Kidney (tissue), 14 donors: ENCODE data around the gene SMIM35. TPM values are rescaled to one million over a fixed set of nuclear protein-coding genes. Genes with fewer than 3 reads are reported as not detected.
A peak's percentile ranks its signal among the peaks of the same experiment; 100 is the strongest.

Experiments
- DNase-seq, 5 donors: peaks; one replicate each; pipeline ENCODE4 v3.0.0-alpha.2; 2013 to 2020
- FAIRE-seq: peaks from 2 replicates; lab custom pipeline; 2012; peaks lifted over from hg19 to GRCh38; lab: Jason Lieb, UNC
- H3K27ac ChIP-seq, 2 donors: one replicate each; pipeline ENCODE4 v1.7.0; 2013; ENCODE audit warnings: low read depth in 2 of 2, low read length in 2 of 2, inconsistent platforms in 1 of 2
- H3K27me3 ChIP-seq: one replicate; pipeline ENCODE4 v1.7.1; 2013; ENCODE audit warnings: low read length, inconsistent platforms; ENCODE audit not compliant: control insufficient read depth, insufficient read depth
- H3K36me3 ChIP-seq, 3 donors: one replicate each; pipeline versions ENCODE4 v1.7.0 to v1.7.1; 2013; ENCODE audit warnings: low read length in 3 of 3, control low read depth in 1 of 3, inconsistent platforms in 1 of 3; ENCODE audit not compliant: insufficient read depth in 3 of 3, control insufficient read depth in 2 of 3
- H3K4me1 ChIP-seq, 3 donors: one replicate each; pipeline versions ENCODE4 v1.7.0 to v1.7.1; 2013; ENCODE audit warnings: low read length in 3 of 3, inconsistent platforms in 1 of 3, low read depth in 1 of 3; ENCODE audit not compliant: control insufficient read depth in 2 of 3, insufficient read depth in 2 of 3
- H3K4me3 ChIP-seq, 3 donors: one replicate each; pipeline versions ENCODE4 v1.7.0 to v1.8.1; 2013; ENCODE audit warnings: low read length in 3 of 3, control low read depth in 1 of 3, inconsistent platforms in 1 of 3
- H3K9ac ChIP-seq, 3 donors: one replicate each; pipeline versions ENCODE4 v1.7.0 to v1.7.1; 2013; ENCODE audit warnings: low read length in 3 of 3, control low read depth in 1 of 3, inconsistent platforms in 1 of 3
- H3K9me3 ChIP-seq, 3 donors: one replicate each; pipeline versions ENCODE4 v1.7.0 to v1.7.1; 2013; ENCODE audit warnings: low read length in 3 of 3, control low read depth in 1 of 3, inconsistent platforms in 1 of 3; ENCODE audit not compliant: control insufficient read depth in 2 of 3, insufficient read depth in 1 of 3
- intact Hi-C: fragments of 100-400 bp; cut with DNase I; formaldehyde crosslinking; loops from one replicate; pipeline ENCODE4 v1.11.1; 2022
- polyA plus RNA-seq: library from polyadenylated mRNA; stranded (reverse); fragments of 350-450 nt; fragmentation: Illumina TruSeq; extraction: RNeasy Lipid Tissue Mini Kit (QIAGEN cat#74804); gene quantifications from one replicate; pipeline ENCODE4 v1.2.3, GENCODE V29; 2014; ENCODE audit warnings: low read depth, low replicate concordance; ENCODE audit not compliant: insufficient read depth
- total RNA-seq: library from RNA; stranded (reverse); fragmentation: NEBNext Ultra II Directional; extraction: Animal tissue kit (Norgen Biotek cat#: 25700); gene quantifications from one replicate; pipeline ENCODE4 v1.2.1, GENCODE V29; 2021
- TF ChIP-seq, protein P1 (sequence below): IDR thresholded peaks from 3 replicates; pipeline ENCODE4 v1.5.1; 2012; ENCODE audit warnings: mild to moderate bottlenecking, moderate library complexity, borderline replicate concordance; ENCODE audit not compliant: insufficient read depth; ENCODE audit errors: extremely low read depth
- donor health status: control.
- donor health status: control.
- donor health status: control.
- donor health status: control.
- donor health status: control.
- donor health status: DM: yes; HTN: yes; CAD: no.
- donor health status: Normal renal cell carcinoma (clear cell type).

SMIM35 gene
- total and polyA plus RNA-seq, 2 donors from 2014 or later = 0.80 TPM; not detected in 1

- intact Hi-C loops = no loop called here
- Histone ChIP-seq H3K9me3 (no peaks in the 10 kb centered on the region), H3K4me1 (no peaks in the 10 kb centered on the region), H3K27me3 (no peaks in the 10 kb centered on the region), H3K4me3 (no peak overlapping the region), H3K36me3 (no peaks in the 10 kb centered on the region), H3K27ac (no peak overlapping the region), H3K9ac (no peak overlapping the region)
- FAIRE-seq (no peak), DNase-seq (no peak)
- TF ChIP-seq, protein P1, sequence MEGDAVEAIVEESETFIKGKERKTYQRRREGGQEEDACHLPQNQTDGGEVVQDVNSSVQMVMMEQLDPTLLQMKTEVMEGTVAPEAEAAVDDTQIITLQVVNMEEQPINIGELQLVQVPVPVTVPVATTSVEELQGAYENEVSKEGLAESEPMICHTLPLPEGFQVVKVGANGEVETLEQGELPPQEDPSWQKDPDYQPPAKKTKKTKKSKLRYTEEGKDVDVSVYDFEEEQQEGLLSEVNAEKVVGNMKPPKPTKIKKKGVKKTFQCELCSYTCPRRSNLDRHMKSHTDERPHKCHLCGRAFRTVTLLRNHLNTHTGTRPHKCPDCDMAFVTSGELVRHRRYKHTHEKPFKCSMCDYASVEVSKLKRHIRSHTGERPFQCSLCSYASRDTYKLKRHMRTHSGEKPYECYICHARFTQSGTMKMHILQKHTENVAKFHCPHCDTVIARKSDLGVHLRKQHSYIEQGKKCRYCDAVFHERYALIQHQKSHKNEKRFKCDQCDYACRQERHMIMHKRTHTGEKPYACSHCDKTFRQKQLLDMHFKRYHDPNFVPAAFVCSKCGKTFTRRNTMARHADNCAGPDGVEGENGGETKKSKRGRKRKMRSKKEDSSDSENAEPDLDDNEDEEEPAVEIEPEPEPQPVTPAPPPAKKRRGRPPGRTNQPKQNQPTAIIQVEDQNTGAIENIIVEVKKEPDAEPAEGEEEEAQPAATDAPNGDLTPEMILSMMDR = no peak
Measured at GRCh38 chr11:118071416-118072030, 15.2 kb downstream of the SMIM35 start.

DNA sequence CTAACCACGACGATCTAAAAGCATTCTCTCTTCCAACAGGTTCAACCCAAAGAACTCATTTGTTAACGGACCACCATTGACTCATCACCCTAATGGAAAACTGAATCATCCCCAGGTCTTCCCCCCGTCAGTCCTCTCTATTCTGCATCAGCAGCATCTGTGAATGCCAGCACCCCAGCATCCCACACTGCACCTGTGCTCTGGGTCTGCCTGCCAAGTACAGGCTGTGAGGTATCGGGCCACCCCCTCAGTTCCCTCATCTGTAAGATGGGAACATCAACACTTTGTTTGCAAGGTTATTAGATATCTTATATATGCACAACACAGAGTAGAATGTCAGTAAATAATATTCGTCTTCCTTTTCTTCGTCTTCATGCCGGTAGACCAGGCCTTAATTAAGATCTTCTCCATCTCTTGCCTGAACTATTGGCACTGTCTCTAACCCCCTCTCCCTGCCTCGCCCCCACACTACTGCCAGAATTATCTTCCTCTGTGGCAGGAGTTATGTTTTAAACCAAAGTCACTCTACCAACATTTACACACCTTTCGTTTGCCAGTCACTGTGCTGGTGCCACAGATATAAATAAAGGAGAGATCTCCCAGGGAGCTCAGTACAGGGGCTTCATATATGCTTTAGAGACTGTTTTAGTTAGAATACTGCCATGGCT, 17.7 kb downstream of the SMIM35 start:
- H3K4me3 ChIP-seq = no peak overlapping the region
- no peak overlapping the region for H3K27ac ChIP-seq
- no peaks in the 10 kb centered on the region for H3K27me3 ChIP-seq
- H3K9ac ChIP-seq = no peak overlapping the region
- TF ChIP-seq, protein P1 = no peak
- no peaks in the 10 kb centered on the region for H3K4me1 ChIP-seq
- FAIRE-seq = no peak
- DNase-seq = no peak
- intact Hi-C loops = no loop called here
- H3K9me3 ChIP-seq = no peaks in the 10 kb centered on the region
- H3K36me3 ChIP-seq = no peaks in the 10 kb centered on the region

DNA sequence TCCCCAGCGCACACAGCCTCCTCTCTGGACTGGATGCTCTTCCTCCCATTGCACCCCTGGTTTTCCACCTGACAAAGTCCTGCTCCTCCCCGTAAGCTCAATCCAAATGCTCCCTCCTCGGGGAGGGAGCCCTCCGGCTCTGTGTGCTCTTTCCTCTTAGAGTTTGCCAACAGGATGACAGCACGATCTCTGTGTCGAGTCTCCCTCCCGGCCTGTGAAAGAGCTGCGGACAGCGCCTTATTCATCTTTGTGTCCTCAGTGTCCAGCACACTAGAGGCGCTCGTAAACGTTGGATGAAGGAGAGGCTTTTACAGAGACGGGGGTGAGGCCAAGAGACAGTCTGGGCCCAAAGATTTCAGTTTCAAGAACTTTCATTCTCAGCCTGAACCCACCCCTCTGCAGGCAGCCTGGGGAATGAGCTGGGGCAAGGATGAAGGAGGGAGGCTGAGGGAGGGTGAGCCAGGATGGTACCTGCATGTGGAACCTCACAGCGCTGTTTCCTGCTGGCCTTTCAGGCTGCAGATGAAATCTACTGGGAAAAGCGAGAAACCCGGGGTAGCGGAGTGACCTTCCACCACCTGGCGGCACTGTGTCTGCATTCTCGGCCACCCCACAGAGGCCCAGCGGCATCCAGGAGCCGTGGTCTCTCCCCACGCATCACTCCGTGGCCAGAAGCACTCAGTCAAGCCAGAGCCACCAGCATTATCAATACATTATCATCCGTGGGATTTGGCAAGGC, 18.4 kb downstream of the SMIM35 start:
- Histone ChIP-seq H3K4me3 (no peak overlapping the region), H3K27me3 (no peaks in the 10 kb centered on the region), H3K36me3 (no peaks in the 10 kb centered on the region), H3K9ac (no peak overlapping the region), H3K27ac (no peak overlapping the region), H3K9me3 (no peaks in the 10 kb centered on the region), H3K4me1 (no peaks in the 10 kb centered on the region)
- intact Hi-C loops = no loop called here
- TF ChIP-seq, protein P1 = no peak
- DNase-seq (peak in 2 of 5 donors; percentile 32 to 35), FAIRE-seq (no peak)
